GM19099 (cell line): ENCODE data around the gene TSPAN18.

Source experiments
- POLR2A ChIP-seq: IDR thresholded peaks from 3 replicates; pipeline ENCODE4 v1.6.1; 2011; ENCODE audit warnings: low read depth; ENCODE audit not compliant: insufficient read length; ENCODE audit errors: extremely low read depth

TSPAN18 gene

DNA sequence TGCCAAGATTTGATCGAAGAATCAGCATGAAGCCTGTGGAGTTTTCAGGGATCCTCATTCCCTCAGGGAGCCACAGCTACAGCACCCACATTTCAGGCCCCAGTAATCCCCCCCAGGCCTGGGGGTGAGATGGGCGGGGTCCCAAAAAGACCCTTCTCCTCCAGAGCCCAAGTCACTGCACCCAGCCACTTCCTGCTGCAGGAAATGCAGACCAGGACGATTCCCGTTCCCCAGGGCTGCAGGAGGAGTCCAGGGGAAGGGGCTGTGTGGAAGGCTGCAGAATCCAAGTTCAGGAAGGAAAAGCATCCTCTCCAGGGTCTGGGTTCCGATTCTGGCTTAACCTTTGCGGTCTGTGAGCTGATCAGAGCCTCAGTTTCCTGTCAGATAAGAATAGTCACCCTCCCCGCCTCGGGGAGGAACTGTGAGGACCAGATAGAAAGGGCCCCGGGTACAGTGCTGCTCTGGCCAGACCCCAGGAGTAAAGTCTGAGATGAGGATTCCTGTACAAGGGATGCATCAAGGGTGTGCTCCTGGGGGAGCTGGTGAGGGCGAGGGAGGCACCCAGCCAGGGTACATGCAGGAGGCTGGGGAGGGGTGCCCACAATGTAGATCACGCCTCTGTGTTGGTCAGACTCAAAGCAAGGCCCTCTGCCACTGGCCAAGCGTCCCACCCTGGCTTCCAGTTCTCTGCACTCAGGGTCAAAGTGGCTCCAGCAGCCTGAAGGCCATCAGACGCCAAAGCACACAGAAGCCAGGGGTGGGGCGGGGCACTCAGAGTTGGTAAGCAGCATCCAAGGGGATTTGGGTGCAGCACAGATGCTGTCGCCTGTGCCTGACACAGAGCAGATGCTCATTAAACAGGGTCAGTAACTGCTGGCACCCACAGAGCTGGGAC, 254.0 kb downstream of the TSPAN18 start:
- no peak for TF ChIP-seq POLR2A
